GM18907 (cell line): ENCODE results near the gene VPS72.

Experiments
- ATAC-seq: cut with Tn5 transposase; IDR thresholded peaks from one replicate; pipeline ENCODE4 v1.9.1; 2021; ENCODE audit warnings: mild to moderate bottlenecking, moderate library complexity; ENCODE audit not compliant: unreplicated experiment

VPS72 gene

GRCh38 chr1:151145304-151146071 lies 44.5 kb downstream of the VPS72 start:
- no peak for ATAC-seq

GRCh38 chr1:151144474-151145303 lies 45.3 kb downstream of the VPS72 start:
- ATAC-seq: no peak

GRCh38 chr1:151143986-151144385 lies 46.0 kb downstream of the VPS72 start:
- no peak for ATAC-seq

GRCh38 chr1:151143057-151143435 lies 47.0 kb downstream of the VPS72 start:
- no peak for ATAC-seq

GRCh38 chr1:151142411-151143056 lies 47.5 kb downstream of the VPS72 start:
- ATAC-seq: no peak

- ATAC-seq: no peak
Measured at GRCh38 chr1:151137789-151138188, 52.2 kb downstream of the VPS72 start.

- no peak for ATAC-seq
Measured at GRCh38 chr1:151135433-151136385, 54.3 kb downstream of the VPS72 start.

GRCh38 chr1:151134991-151135390 lies 55.0 kb downstream of the VPS72 start:
- ATAC-seq: no peak

GRCh38 chr1:151134396-151134795 lies 55.6 kb downstream of the VPS72 start:
- ATAC-seq: no peak

- ATAC-seq: no peak
Measured at GRCh38 chr1:151133018-151133806, 56.8 kb downstream of the VPS72 start.

GRCh38 chr1:151132335-151133017 lies 57.5 kb downstream of the VPS72 start:
- no peak for ATAC-seq

GRCh38 chr1:151131701-151132334 lies 58.2 kb downstream of the VPS72 start:
- no peak for ATAC-seq

- ATAC-seq: peak; percentile 81
Measured at GRCh38 chr1:151130987-151131586, 58.9 kb downstream of the VPS72 start.

GRCh38 chr1:151128800-151129199 lies 61.2 kb downstream of the VPS72 start:
- ATAC-seq: no peak
